ENCODE measurements around the gene DLL4.

DLL4 gene

GRCh38 chr15:40915116-40915661 lies 14.0 kb upstream of the DLL4 start:
- no peak overlapping the region for H3K4me3 Mint-ChIP-seq

GRCh38 chr15:40915679-40916078 lies 13.5 kb upstream of the DLL4 start:
- Mint-ChIP-seq H3K9me3 (ENCODE audit: low read depth) (no peaks in the 10 kb centered on the region), H3K27ac (no peak overlapping the region), H3K4me3 (no peak overlapping the region), H3K36me3 (no peaks in the 10 kb centered on the region), H3K4me1 (ENCODE audit: low read depth) (no peaks in the 10 kb centered on the region), H3K27me3 (no peaks in the 10 kb centered on the region)

More at GRCh38 chr15:40915116-40915661, 14.0 kb upstream of the DLL4 start:
- no peaks in the 10 kb centered on the region for H3K36me3 Mint-ChIP-seq
- no peaks in the 10 kb centered on the region for H3K9me3 Mint-ChIP-seq (ENCODE audit: low read depth)
- H3K4me1 Mint-ChIP-seq (ENCODE audit: low read depth) = no peaks in the 10 kb centered on the region
- H3K27ac Mint-ChIP-seq = no peak overlapping the region
- H3K27me3 Mint-ChIP-seq = no peaks in the 10 kb centered on the region

GRCh38 chr15:40917585-40917984 lies 11.6 kb upstream of the DLL4 start:
- H3K36me3 Mint-ChIP-seq = no peaks in the 10 kb centered on the region
- H3K4me3 Mint-ChIP-seq = no peak overlapping the region
- H3K4me1 Mint-ChIP-seq (ENCODE audit: low read depth) = no peaks in the 10 kb centered on the region
- no peaks in the 10 kb centered on the region for H3K27me3 Mint-ChIP-seq
- no peaks in the 10 kb centered on the region for H3K9me3 Mint-ChIP-seq (ENCODE audit: low read depth)
- no peak overlapping the region for H3K27ac Mint-ChIP-seq

GRCh38 chr15:40918146-40918798 lies 10.9 kb upstream of the DLL4 start:
- no peaks in the 10 kb centered on the region for H3K4me1 Mint-ChIP-seq (ENCODE audit: low read depth)
- H3K4me3 Mint-ChIP-seq = no peak overlapping the region
- no peak overlapping the region for H3K27ac Mint-ChIP-seq
- H3K9me3 Mint-ChIP-seq (ENCODE audit: low read depth) = no peaks in the 10 kb centered on the region
- no peaks in the 10 kb centered on the region for H3K27me3 Mint-ChIP-seq
- H3K36me3 Mint-ChIP-seq = no peaks in the 10 kb centered on the region

- Mint-ChIP-seq H3K4me3 (no peak overlapping the region), H3K4me1 (ENCODE audit: low read depth) (no peaks in the 10 kb centered on the region), H3K27me3 (no peaks in the 10 kb centered on the region), H3K27ac (no peak overlapping the region), H3K36me3 (no peaks in the 10 kb centered on the region), H3K9me3 (ENCODE audit: low read depth) (no peaks in the 10 kb centered on the region)
Measured at GRCh38 chr15:40918799-40919392, 10.2 kb upstream of the DLL4 start.

- H3K4me3 Mint-ChIP-seq = no peak overlapping the region
Measured at GRCh38 chr15:40921949-40922607, 7.1 kb upstream of the DLL4 start.

GRCh38 chr15:40922608-40923005 lies 6.5 kb upstream of the DLL4 start:
- Mint-ChIP-seq H3K36me3 (no peaks in the 10 kb centered on the region), H3K4me1 (ENCODE audit: low read depth) (peaks cover 14% of the 10 kb centered on the region), H3K9me3 (ENCODE audit: low read depth) (no peaks in the 10 kb centered on the region), H3K4me3 (no peak overlapping the region), H3K27me3 (peaks cover 12% of the 10 kb centered on the region), H3K27ac (no peak overlapping the region)

More at GRCh38 chr15:40921949-40922607, 7.1 kb upstream of the DLL4 start:
- Mint-ChIP-seq H3K9me3 (ENCODE audit: low read depth) (no peaks in the 10 kb centered on the region), H3K27ac (no peak overlapping the region), H3K27me3 (peaks cover 9% of the 10 kb centered on the region), H3K4me1 (ENCODE audit: low read depth) (peaks cover 11% of the 10 kb centered on the region), H3K36me3 (no peaks in the 10 kb centered on the region)

- no peaks in the 10 kb centered on the region for H3K36me3 Mint-ChIP-seq
- H3K9me3 Mint-ChIP-seq (ENCODE audit: low read depth) = no peaks in the 10 kb centered on the region
- no peak overlapping the region for H3K4me3 Mint-ChIP-seq
- H3K4me1 Mint-ChIP-seq (ENCODE audit: low read depth) = peaks cover 15% of the 10 kb centered on the region
- H3K27me3 Mint-ChIP-seq = peaks cover 12% of the 10 kb centered on the region
- no peak overlapping the region for H3K27ac Mint-ChIP-seq
Measured at GRCh38 chr15:40923551-40923950, 5.6 kb upstream of the DLL4 start.

- H3K27ac Mint-ChIP-seq = no peak overlapping the region
- H3K4me3 Mint-ChIP-seq = peak overlapping the region; percentile 24
- peaks cover 30% of the 10 kb centered on the region for H3K4me1 Mint-ChIP-seq (ENCODE audit: low read depth)
- H3K36me3 Mint-ChIP-seq = no peaks in the 10 kb centered on the region
- H3K9me3 Mint-ChIP-seq (ENCODE audit: low read depth) = no peaks in the 10 kb centered on the region
- peaks cover 16% of the 10 kb centered on the region for H3K27me3 Mint-ChIP-seq
Measured at GRCh38 chr15:40925495-40925862, 3.7 kb upstream of the DLL4 start.

GRCh38 chr15:40925863-40926658 lies 3.1 kb upstream of the DLL4 start:
- Mint-ChIP-seq H3K9me3 (ENCODE audit: low read depth) (no peaks in the 10 kb centered on the region), H3K4me3 (peak overlapping the region; percentile 77), H3K4me1 (ENCODE audit: low read depth) (peaks cover 36% of the 10 kb centered on the region), H3K36me3 (no peaks in the 10 kb centered on the region), H3K27me3 (peaks cover 21% of the 10 kb centered on the region), H3K27ac (no peak overlapping the region)

- peak overlapping the region; percentile 77 for H3K4me3 Mint-ChIP-seq
- H3K9me3 Mint-ChIP-seq (ENCODE audit: low read depth) = no peaks in the 10 kb centered on the region
- H3K36me3 Mint-ChIP-seq = no peaks in the 10 kb centered on the region
- H3K27ac Mint-ChIP-seq = no peak overlapping the region
- peaks cover 24% of the 10 kb centered on the region for H3K27me3 Mint-ChIP-seq
- H3K4me1 Mint-ChIP-seq (ENCODE audit: low read depth) = peaks cover 37% of the 10 kb centered on the region
Measured at GRCh38 chr15:40926659-40927494, 2.3 kb upstream of the DLL4 start.

GRCh38 chr15:40927495-40927872 lies 1.7 kb upstream of the DLL4 start:
- Mint-ChIP-seq H3K9me3 (ENCODE audit: low read depth) (no peaks in the 10 kb centered on the region), H3K36me3 (no peaks in the 10 kb centered on the region), H3K4me3 (peak overlapping the region; percentile 77), H3K27ac (no peak overlapping the region), H3K4me1 (ENCODE audit: low read depth) (peaks cover 37% of the 10 kb centered on the region), H3K27me3 (peaks cover 24% of the 10 kb centered on the region)

- Mint-ChIP-seq H3K36me3 (no peaks in the 10 kb centered on the region), H3K4me1 (ENCODE audit: low read depth) (peaks cover 37% of the 10 kb centered on the region), H3K27me3 (peaks cover 24% of the 10 kb centered on the region), H3K9me3 (ENCODE audit: low read depth) (no peaks in the 10 kb centered on the region), H3K27ac (no peak overlapping the region), H3K4me3 (peak overlapping the region; percentile 79)
Measured at GRCh38 chr15:40927873-40928806, 1.0 kb upstream of the DLL4 start.

All from activated naive CD8-positive, alpha-beta T cell (primary cell).